Measurements from ENCODE around the gene SPRY4. TPM values are rescaled to one million over a fixed set of nuclear protein-coding genes. Genes with fewer than 3 reads are reported as not detected.

SPRY4 gene
- total and polyA plus RNA-seq, 2 of the 8 experiments (the other 6 are each of a cell fraction or from before 2014, with no cell fraction given), result 59.1 to 113 TPM

GRCh38 chr5:142303565-142303964 lies 21.3 kb downstream of the SPRY4 start (continued):
- no peak for TF ChIP-seq SP2 (IDR thresholded peaks at IDR 0.05; ENCODE audit: low read length)

Data from H1 (cell line).